HEK293 (cell line): ENCODE measurements around the gene SIRPA.

Source experiments
- ATF2 ChIP-seq: fragments of 450-650 bp; formaldehyde crosslinking; IDR thresholded peaks from 2 replicates; pipeline ENCODE4 v1.5.1; 2016; ENCODE audit warnings: missing biosample characterization, missing genetic modification characterization, low read depth
- BCL11A ChIP-seq: fragments of 450-650 bp; formaldehyde crosslinking; IDR thresholded peaks from 2 replicates; pipeline ENCODE4 v1.5.1; 2016; ENCODE audit warnings: low read depth, missing biosample characterization, missing genetic modification characterization
- CTCF ChIP-seq: fragments of 450-650 bp; formaldehyde crosslinking; IDR thresholded peaks from 2 replicates; pipeline ENCODE4 v1.5.1; 2016; ENCODE audit warnings: missing biosample characterization, missing genetic modification characterization
- GLIS2 ChIP-seq: fragments of 450-650 bp; formaldehyde crosslinking; IDR thresholded peaks from 2 replicates; pipeline ENCODE4 v1.5.1; 2016; ENCODE audit warnings: missing biosample characterization, missing genetic modification characterization
- MEIS1 ChIP-seq: sonication (generic); formaldehyde crosslinking; IDR thresholded peaks from 2 replicates; pipeline ENCODE4 v1.8.1; 2022; ENCODE audit warnings: missing genetic modification reagents, mild to moderate bottlenecking, borderline replicate concordance
- ZNF548 ChIP-seq: fragments of 450-650 bp; formaldehyde crosslinking; IDR thresholded peaks from 2 replicates; pipeline ENCODE4 v1.5.1; 2016; ENCODE audit warnings: missing biosample characterization, missing genetic modification characterization
- ZNF600 ChIP-seq: fragments of 450-650 bp; formaldehyde crosslinking; IDR thresholded peaks from 2 replicates; pipeline ENCODE4 v1.5.1; 2016; ENCODE audit warnings: missing biosample characterization, missing genetic modification characterization
- ZNF639 ChIP-seq: fragments of 450-650 bp; formaldehyde crosslinking; IDR thresholded peaks from 2 replicates; pipeline ENCODE4 v1.5.1; 2016; ENCODE audit warnings: missing biosample characterization, missing genetic modification characterization
- ZNF791 ChIP-seq: fragments of 450-650 bp; formaldehyde crosslinking; IDR thresholded peaks from 2 replicates; pipeline ENCODE4 v1.5.1; 2016; ENCODE audit warnings: missing biosample characterization, missing genetic modification characterization

- TF ChIP-seq ZNF791 (tag by site-specific recombination), result no peak
- TF ChIP-seq BCL11A, result no peak
- TF ChIP-seq MEIS1, result no peak
- no peak for TF ChIP-seq ZNF548 (tag by site-specific recombination)
- no peak for TF ChIP-seq GLIS2 (tag by site-specific recombination)
- no peak for TF ChIP-seq CTCF
- no peak for TF ChIP-seq ATF2 (tag by site-specific recombination)
- no peak for TF ChIP-seq ZNF639
- TF ChIP-seq ZNF600 (tag by site-specific recombination), result no peak
Observed at GRCh38 chr20:1930165-1930564, 35.0 kb downstream of the SIRPA start.
